H1 (cell line): ENCODE measurements around the gene SLC13A1. TPM values are rescaled to one million over a fixed set of nuclear protein-coding genes. Genes with fewer than 3 reads are reported as not detected.

Source experiments
- CTCF ChIA-PET: fragments of 300-600 bp; sonication (Branson Sonifier 250); formaldehyde crosslinking; loops from one replicate; lab custom pipeline; 2021; ENCODE audit not compliant: partially characterized antibody; lab: Charles Lee
- POLR2A ChIA-PET: fragments of 300-600 bp; sonication (Branson Sonifier 250); formaldehyde crosslinking; loops from one replicate; lab custom pipeline; 2021; ENCODE audit warnings: inconsistent platforms; ENCODE audit not compliant: partially characterized antibody; lab: Charles Lee
- DNase-seq, 2 experiments: peaks; one replicate each; pipeline versions ENCODE4 v3.0.0 to v3.0.0-alpha.2; 2010 to 2022; ENCODE audit warnings: low spot score in 2 of 2, low read depth in 1 of 2, mixed read lengths in 1 of 2
- FAIRE-seq: peaks from 2 replicates; lab custom pipeline; 2011; peaks lifted over from hg19 to GRCh38; lab: Jason Lieb, UNC
- H2AFZ ChIP-seq: 2 replicates; pipeline ENCODE4 v1.8.1; 2012; ENCODE audit warnings: low read length, inconsistent platforms
- H2AK5ac ChIP-seq: 2 replicates; pipeline ENCODE4 v1.6.1; 2013; ENCODE audit warnings: low read depth, low read length
- H2BK120ac ChIP-seq: replicated peaks from 2 replicates; pipeline ENCODE3; 2013; ENCODE audit warnings: low read depth, low read length, inconsistent platforms
- H2BK12ac ChIP-seq: 2 replicates; pipeline ENCODE4 v1.6.1; 2013; ENCODE audit warnings: low read depth, low read length
- H2BK15ac ChIP-seq: 2 replicates; pipeline ENCODE4 v1.6.1; 2013; ENCODE audit warnings: low read length
- H2BK20ac ChIP-seq: 2 replicates; pipeline ENCODE4 v1.6.1; 2013; ENCODE audit warnings: low read length
- H2BK5ac ChIP-seq: 2 replicates; pipeline ENCODE4 v1.6.1; 2013; ENCODE audit warnings: low read depth, low read length
- H3K14ac ChIP-seq: 2 replicates; pipeline ENCODE4 v1.6.1; 2013; ENCODE audit warnings: inconsistent platforms; ENCODE audit not compliant: insufficient read length
- H3K18ac ChIP-seq: 2 replicates; pipeline ENCODE4 v1.6.1; 2013; ENCODE audit warnings: low read length; ENCODE audit errors: extremely low read depth
- H3K23ac ChIP-seq: 2 replicates; pipeline ENCODE4 v1.6.1; 2013; ENCODE audit warnings: inconsistent platforms; ENCODE audit not compliant: insufficient read length
- H3K23me2 ChIP-seq: 2 replicates; pipeline ENCODE4 v1.6.1; 2013; ENCODE audit warnings: low read depth, low read length
- H3K27ac ChIP-seq: 2 replicates; pipeline ENCODE4 v1.6.1; 2011; ENCODE audit warnings: low read depth, low read length, inconsistent platforms
- H3K27me3 ChIP-seq, 4 experiments: replicated peaks in 1 of 4; 1 replicate in 1 of 4; 2 replicates in 3 of 4; pipeline versions ENCODE4 v1.6.1 to v1.8.1; 2011 to 2013; ENCODE audit warnings: low read length in 3 of 4, mild to moderate bottlenecking in 3 of 4, inconsistent platforms in 2 of 4, mixed read lengths in 2 of 4, moderate library complexity in 1 of 4; ENCODE audit not compliant: control insufficient read depth in 3 of 4, insufficient read depth in 3 of 4; ENCODE audit errors: extremely low read depth in 1 of 4
- H3K36me3 ChIP-seq, 4 experiments: 2 replicates each; pipeline versions ENCODE4 v1.6.1 to v1.8.1; 2011 to 2013; ENCODE audit warnings: mild to moderate bottlenecking in 4 of 4, low read length in 3 of 4, moderate library complexity in 2 of 4, control low read depth in 1 of 4, inconsistent platforms in 1 of 4; ENCODE audit not compliant: insufficient read depth in 4 of 4, control insufficient read depth in 2 of 4
- H3K4ac ChIP-seq: replicated peaks from 2 replicates; pipeline ENCODE3; 2013; ENCODE audit warnings: low read length, low read depth, mixed read lengths, inconsistent platforms; ENCODE audit not compliant: insufficient read length
- H3K4me1 ChIP-seq, 4 experiments: replicated peaks in 1 of 4; 1 replicate in 1 of 4; 2 replicates in 3 of 4; pipeline versions ENCODE4 v1.6.1 to v1.8.1; 2011 to 2013; ENCODE audit warnings: low read length in 3 of 4, inconsistent platforms in 2 of 4, mixed read lengths in 1 of 4; ENCODE audit not compliant: insufficient read depth in 4 of 4, control insufficient read depth in 3 of 4
- H3K4me2 ChIP-seq, 2 experiments: 2 replicates each; pipeline versions ENCODE4 v1.6.1 to v1.8.1; 2011 to 2013; ENCODE audit warnings: low read depth in 2 of 2, low read length in 2 of 2, control low read depth in 1 of 2, inconsistent platforms in 1 of 2, mild to moderate bottlenecking in 1 of 2; ENCODE audit not compliant: insufficient read depth in 1 of 2
- H3K4me3 ChIP-seq, 4 experiments: fragments of 200-600, 300-600 bp in 1 of 4; sonication (generic), shearing (Covaris generic), sonication (Bioruptor Twin) in 1 of 4; 2 replicates each; pipeline versions ENCODE4 v1.5.1 to v1.8.1; 2011 to 2016; ENCODE audit warnings: low read length in 4 of 4, low read depth in 3 of 4, control low read depth in 2 of 4, inconsistent platforms in 2 of 4, mild to moderate bottlenecking in 2 of 4, mixed read lengths in 1 of 4, moderate library complexity in 1 of 4; ENCODE audit not compliant: insufficient read depth in 2 of 4; ENCODE audit errors: extremely low read depth in 1 of 4
- H3K56ac ChIP-seq: replicated peaks from 2 replicates; pipeline ENCODE3; 2013; ENCODE audit warnings: low read depth, mild to moderate bottlenecking, mixed read lengths, low read length, inconsistent platforms; ENCODE audit not compliant: insufficient read length
- H3K79me1 ChIP-seq: 2 replicates; pipeline ENCODE4 v1.6.1; 2013; ENCODE audit warnings: low read depth, low read length, control low read depth
- H3K79me2 ChIP-seq, 2 experiments: 2 replicates each; pipeline versions ENCODE4 v1.6.1 to v1.8.1; 2012 to 2013; ENCODE audit warnings: low read length in 2 of 2, mild to moderate bottlenecking in 2 of 2, inconsistent platforms in 1 of 2; ENCODE audit not compliant: insufficient read depth in 2 of 2, control insufficient read depth in 1 of 2
- H3K9ac ChIP-seq, 4 experiments: replicated peaks in 1 of 4; 1 replicate in 1 of 4; 2 replicates in 3 of 4; pipeline versions ENCODE4 v1.6.1 to v1.8.1; 2011 to 2013; ENCODE audit warnings: low read depth in 3 of 4, low read length in 3 of 4, control low read depth in 2 of 4, mild to moderate bottlenecking in 2 of 4, moderate library complexity in 2 of 4, inconsistent platforms in 1 of 4; ENCODE audit errors: extremely low read depth in 1 of 4
- H3K9me3 ChIP-seq, 2 experiments: 2 replicates each; pipeline versions ENCODE4 v1.6.1 to v1.8.1; 2012 to 2013; ENCODE audit warnings: mild to moderate bottlenecking in 2 of 2, moderate library complexity in 2 of 2, control low read depth in 1 of 2, inconsistent platforms in 1 of 2, low read depth in 1 of 2, low read length in 1 of 2, mixed read lengths in 1 of 2; ENCODE audit not compliant: insufficient read depth in 2 of 2
- H4K20me1 ChIP-seq, 2 experiments: replicated peaks in 1 of 2; 2 replicates each; pipeline versions ENCODE3 to v1.8.1; 2011 to 2013; ENCODE audit warnings: inconsistent platforms in 2 of 2, low read length in 2 of 2, mild to moderate bottlenecking in 1 of 2; ENCODE audit not compliant: insufficient read depth in 2 of 2, control insufficient read depth in 1 of 2
- H4K5ac ChIP-seq: 2 replicates; pipeline ENCODE4 v1.6.1; 2013; ENCODE audit warnings: low read length, low read depth, mixed read lengths, inconsistent platforms; ENCODE audit not compliant: insufficient read length
- H4K8ac ChIP-seq: 2 replicates; pipeline ENCODE4 v1.8.0; 2013; ENCODE audit warnings: mild to moderate bottlenecking, moderate library complexity, low read length, inconsistent platforms; ENCODE audit not compliant: insufficient read depth; ENCODE audit errors: extremely low read depth
- H4K91ac ChIP-seq: replicated peaks from 2 replicates; pipeline ENCODE3; 2013; ENCODE audit warnings: low read length, mixed read lengths, inconsistent platforms; ENCODE audit not compliant: insufficient read length
- YY1 ChIP-seq: IDR thresholded peaks from 2 replicates; pipeline ENCODE4 v1.6.1; 2011; ENCODE audit warnings: low read depth, mild to moderate bottlenecking, low read length
- polyA plus RNA-seq, 7 experiments: library from polyadenylated mRNA; depleted of rRNA in 3 of 7; stranded (reverse) in 5 of 7; unstranded in 2 of 7; fragments of >200 nt in 5 of 7; fragments of 200-250 nt in 2 of 7; gene quantifications; 1 replicate in 5 of 7; 2 replicates in 1 of 7; 4 replicates in 1 of 7; pipeline versions ENCODE4 v1.2.1 to v1.2.3, GENCODE V29; 2011 to 2013; ENCODE audit warnings: missing spikeins in 2 of 7, mixed read lengths in 2 of 7
- total RNA-seq: library from RNA; stranded (reverse); fragmentation: NEBNext Ultra II Directional; extraction: Animal tissue kit (Norgen Biotek cat#: 25700); gene quantifications from 2 replicates; pipeline ENCODE4 v1.2.1, GENCODE V29; 2021
- TF ChIP-seq, protein P1 (sequence below): fragments of 300-600 bp; sonication (generic); IDR thresholded peaks from 2 replicates; pipeline ENCODE4 v1.7.1; 2012; ENCODE audit warnings: low read length, moderate library complexity, mild to moderate bottlenecking, inconsistent platforms; ENCODE audit not compliant: insufficient replicate concordance

SLC13A1 gene
- total and polyA plus RNA-seq, 2 of the 8 experiments (the other 6 are each of a cell fraction or from before 2014, with no cell fraction given): not detected

GRCh38 chr7:123122916-123123315, 76.9 kb downstream of the SLC13A1 start:
- peaks cover 0 to 2% (median 0%) of the 10 kb centered on the region in 4 experiments; a peak in 1 of 7 replicates for H3K4me1 ChIP-seq
- CTCF ChIA-PET: no interaction called here
- no peak overlapping the region for H3K18ac ChIP-seq
- H3K4me2 ChIP-seq: no peak overlapping the region
- H3K23ac ChIP-seq: no peak overlapping the region
- peaks cover 0 to 1% (median 0%) of the 10 kb centered on the region in 4 experiments; a peak in 1 of 7 replicates for H3K27me3 ChIP-seq
- H4K91ac ChIP-seq: no peak overlapping the region
- POLR2A ChIA-PET: no interaction called here
- H3K79me1 ChIP-seq: no peaks in the 10 kb centered on the region
- no peak overlapping the region for H2BK5ac ChIP-seq
- no peak overlapping the region for H3K14ac ChIP-seq
- H3K4me3 ChIP-seq: no peak overlapping the region
- no peaks in the 10 kb centered on the region for H3K36me3 ChIP-seq
- DNase-seq (no peak), FAIRE-seq (no peak)
- no peak overlapping the region for H2BK120ac ChIP-seq
- no peak overlapping the region for H3K56ac ChIP-seq
- no peak overlapping the region for H3K9ac ChIP-seq
- H4K20me1 ChIP-seq: no peaks in the 10 kb centered on the region
- no peaks in the 10 kb centered on the region for H3K23me2 ChIP-seq
- no peak overlapping the region for H2BK12ac ChIP-seq
- H2BK20ac ChIP-seq: no peak overlapping the region
- no peak overlapping the region for H2AK5ac ChIP-seq
- no peaks in the 10 kb centered on the region for H3K79me2 ChIP-seq
- no peaks in the 10 kb centered on the region for H3K9me3 ChIP-seq
- H3K4ac ChIP-seq: no peak overlapping the region
- H4K8ac ChIP-seq: no peak overlapping the region
- H2BK15ac ChIP-seq: no peak overlapping the region
- H2AFZ ChIP-seq: no peak overlapping the region
- H3K27ac ChIP-seq: no peak overlapping the region
- H4K5ac ChIP-seq: no peak overlapping the region
- TF ChIP-seq, protein P1, sequence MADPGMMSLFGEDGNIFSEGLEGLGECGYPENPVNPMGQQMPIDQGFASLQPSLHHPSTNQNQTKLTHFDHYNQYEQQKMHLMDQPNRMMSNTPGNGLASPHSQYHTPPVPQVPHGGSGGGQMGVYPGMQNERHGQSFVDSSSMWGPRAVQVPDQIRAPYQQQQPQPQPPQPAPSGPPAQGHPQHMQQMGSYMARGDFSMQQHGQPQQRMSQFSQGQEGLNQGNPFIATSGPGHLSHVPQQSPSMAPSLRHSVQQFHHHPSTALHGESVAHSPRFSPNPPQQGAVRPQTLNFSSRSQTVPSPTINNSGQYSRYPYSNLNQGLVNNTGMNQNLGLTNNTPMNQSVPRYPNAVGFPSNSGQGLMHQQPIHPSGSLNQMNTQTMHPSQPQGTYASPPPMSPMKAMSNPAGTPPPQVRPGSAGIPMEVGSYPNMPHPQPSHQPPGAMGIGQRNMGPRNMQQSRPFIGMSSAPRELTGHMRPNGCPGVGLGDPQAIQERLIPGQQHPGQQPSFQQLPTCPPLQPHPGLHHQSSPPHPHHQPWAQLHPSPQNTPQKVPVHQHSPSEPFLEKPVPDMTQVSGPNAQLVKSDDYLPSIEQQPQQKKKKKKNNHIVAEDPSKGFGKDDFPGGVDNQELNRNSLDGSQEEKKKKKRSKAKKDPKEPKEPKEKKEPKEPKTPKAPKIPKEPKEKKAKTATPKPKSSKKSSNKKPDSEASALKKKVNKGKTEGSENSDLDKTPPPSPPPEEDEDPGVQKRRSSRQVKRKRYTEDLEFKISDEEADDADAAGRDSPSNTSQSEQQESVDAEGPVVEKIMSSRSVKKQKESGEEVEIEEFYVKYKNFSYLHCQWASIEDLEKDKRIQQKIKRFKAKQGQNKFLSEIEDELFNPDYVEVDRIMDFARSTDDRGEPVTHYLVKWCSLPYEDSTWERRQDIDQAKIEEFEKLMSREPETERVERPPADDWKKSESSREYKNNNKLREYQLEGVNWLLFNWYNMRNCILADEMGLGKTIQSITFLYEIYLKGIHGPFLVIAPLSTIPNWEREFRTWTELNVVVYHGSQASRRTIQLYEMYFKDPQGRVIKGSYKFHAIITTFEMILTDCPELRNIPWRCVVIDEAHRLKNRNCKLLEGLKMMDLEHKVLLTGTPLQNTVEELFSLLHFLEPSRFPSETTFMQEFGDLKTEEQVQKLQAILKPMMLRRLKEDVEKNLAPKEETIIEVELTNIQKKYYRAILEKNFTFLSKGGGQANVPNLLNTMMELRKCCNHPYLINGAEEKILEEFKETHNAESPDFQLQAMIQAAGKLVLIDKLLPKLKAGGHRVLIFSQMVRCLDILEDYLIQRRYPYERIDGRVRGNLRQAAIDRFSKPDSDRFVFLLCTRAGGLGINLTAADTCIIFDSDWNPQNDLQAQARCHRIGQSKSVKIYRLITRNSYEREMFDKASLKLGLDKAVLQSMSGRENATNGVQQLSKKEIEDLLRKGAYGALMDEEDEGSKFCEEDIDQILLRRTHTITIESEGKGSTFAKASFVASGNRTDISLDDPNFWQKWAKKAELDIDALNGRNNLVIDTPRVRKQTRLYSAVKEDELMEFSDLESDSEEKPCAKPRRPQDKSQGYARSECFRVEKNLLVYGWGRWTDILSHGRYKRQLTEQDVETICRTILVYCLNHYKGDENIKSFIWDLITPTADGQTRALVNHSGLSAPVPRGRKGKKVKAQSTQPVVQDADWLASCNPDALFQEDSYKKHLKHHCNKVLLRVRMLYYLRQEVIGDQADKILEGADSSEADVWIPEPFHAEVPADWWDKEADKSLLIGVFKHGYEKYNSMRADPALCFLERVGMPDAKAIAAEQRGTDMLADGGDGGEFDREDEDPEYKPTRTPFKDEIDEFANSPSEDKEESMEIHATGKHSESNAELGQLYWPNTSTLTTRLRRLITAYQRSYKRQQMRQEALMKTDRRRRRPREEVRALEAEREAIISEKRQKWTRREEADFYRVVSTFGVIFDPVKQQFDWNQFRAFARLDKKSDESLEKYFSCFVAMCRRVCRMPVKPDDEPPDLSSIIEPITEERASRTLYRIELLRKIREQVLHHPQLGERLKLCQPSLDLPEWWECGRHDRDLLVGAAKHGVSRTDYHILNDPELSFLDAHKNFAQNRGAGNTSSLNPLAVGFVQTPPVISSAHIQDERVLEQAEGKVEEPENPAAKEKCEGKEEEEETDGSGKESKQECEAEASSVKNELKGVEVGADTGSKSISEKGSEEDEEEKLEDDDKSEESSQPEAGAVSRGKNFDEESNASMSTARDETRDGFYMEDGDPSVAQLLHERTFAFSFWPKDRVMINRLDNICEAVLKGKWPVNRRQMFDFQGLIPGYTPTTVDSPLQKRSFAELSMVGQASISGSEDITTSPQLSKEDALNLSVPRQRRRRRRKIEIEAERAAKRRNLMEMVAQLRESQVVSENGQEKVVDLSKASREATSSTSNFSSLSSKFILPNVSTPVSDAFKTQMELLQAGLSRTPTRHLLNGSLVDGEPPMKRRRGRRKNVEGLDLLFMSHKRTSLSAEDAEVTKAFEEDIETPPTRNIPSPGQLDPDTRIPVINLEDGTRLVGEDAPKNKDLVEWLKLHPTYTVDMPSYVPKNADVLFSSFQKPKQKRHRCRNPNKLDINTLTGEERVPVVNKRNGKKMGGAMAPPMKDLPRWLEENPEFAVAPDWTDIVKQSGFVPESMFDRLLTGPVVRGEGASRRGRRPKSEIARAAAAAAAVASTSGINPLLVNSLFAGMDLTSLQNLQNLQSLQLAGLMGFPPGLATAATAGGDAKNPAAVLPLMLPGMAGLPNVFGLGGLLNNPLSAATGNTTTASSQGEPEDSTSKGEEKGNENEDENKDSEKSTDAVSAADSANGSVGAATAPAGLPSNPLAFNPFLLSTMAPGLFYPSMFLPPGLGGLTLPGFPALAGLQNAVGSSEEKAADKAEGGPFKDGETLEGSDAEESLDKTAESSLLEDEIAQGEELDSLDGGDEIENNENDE: no peak
- TF ChIP-seq YY1: no peak
